Activated CD4-positive, alpha-beta T cell treated with anti-CD3 and anti-CD28 coated beads, Interleukin-2, amount 50 U/mL, for 16 hours (primary cell): ENCODE results near the gene AEN.

ENCODE experiments used
- DNase-seq: peaks from one replicate; pipeline ENCODE4 v3.0.0-alpha.2; 2020

The AEN gene

GRCh38 chr15:88681610-88682221, 60.6 kb downstream of the AEN start:
- no peak for DNase-seq
